ENCODE data around the gene SETD7.
A peak's percentile ranks its signal among the peaks of the same experiment; 100 is the strongest.

SETD7 gene

GRCh38 chr4:139547979-139548378, 8.0 kb downstream of the SETD7 start:
- no peak for DNase-seq

GRCh38 chr4:139540632-139541031, 15.4 kb downstream of the SETD7 start:
- no peak for DNase-seq

- no peak for DNase-seq
Measured at GRCh38 chr4:139540161-139540560, 15.9 kb downstream of the SETD7 start.

- DNase-seq = no peak
Measured at GRCh38 chr4:139537292-139537691, 18.7 kb downstream of the SETD7 start.

GRCh38 chr4:139535871-139536234, 20.2 kb downstream of the SETD7 start:
- DNase-seq = no peak

GRCh38 chr4:139535228-139535870, 20.7 kb downstream of the SETD7 start:
- no peak for DNase-seq

- no peak for DNase-seq
Measured at GRCh38 chr4:139534287-139534950, 21.6 kb downstream of the SETD7 start.

GRCh38 chr4:139533511-139533910, 22.5 kb downstream of the SETD7 start:
- DNase-seq = no peak

GRCh38 chr4:139532947-139533346, 23.1 kb downstream of the SETD7 start:
- DNase-seq = no peak

GRCh38 chr4:139530833-139531427, 25.1 kb downstream of the SETD7 start:
- DNase-seq = peak; percentile 37

- no peak for DNase-seq
Measured at GRCh38 chr4:139528377-139529005, 27.5 kb downstream of the SETD7 start.

GRCh38 chr4:139526928-139527327, 29.1 kb downstream of the SETD7 start:
- DNase-seq = no peak

GRCh38 chr4:139525414-139525813, 30.6 kb downstream of the SETD7 start:
- DNase-seq = no peak

GRCh38 chr4:139524062-139524631, 31.9 kb downstream of the SETD7 start:
- DNase-seq = no peak

GRCh38 chr4:139523076-139523475, 32.9 kb downstream of the SETD7 start:
- DNase-seq = no peak

- no peak for DNase-seq
Measured at GRCh38 chr4:139522457-139522856, 33.6 kb downstream of the SETD7 start.

- no peak for DNase-seq
Measured at GRCh38 chr4:139521754-139522401, 34.1 kb downstream of the SETD7 start.

GRCh38 chr4:139515531-139515958, 40.5 kb downstream of the SETD7 start:
- DNase-seq = no peak

- no peak for DNase-seq
Measured at GRCh38 chr4:139514382-139515059, 41.5 kb downstream of the SETD7 start.

- DNase-seq = no peak
Measured at GRCh38 chr4:139511320-139511719, 44.7 kb downstream of the SETD7 start.

- DNase-seq = no peak
Measured at GRCh38 chr4:139509727-139510410, 46.1 kb downstream of the SETD7 start.
